AG09319 (cell line): ENCODE results near the gene CDH4.

ENCODE experiments used
- DNase-seq: peaks from one replicate; pipeline ENCODE4 v3.0.0-alpha.2; 2010; ENCODE audit warnings: low read depth; ENCODE audit errors: extremely low read depth
- TF ChIP-seq, protein P1 (sequence below): IDR thresholded peaks from 2 replicates; pipeline ENCODE4 v1.5.1; 2011; ENCODE audit warnings: low read depth, mild to moderate bottlenecking, inconsistent platforms, low read length, moderate library complexity

The CDH4 gene

DNA sequence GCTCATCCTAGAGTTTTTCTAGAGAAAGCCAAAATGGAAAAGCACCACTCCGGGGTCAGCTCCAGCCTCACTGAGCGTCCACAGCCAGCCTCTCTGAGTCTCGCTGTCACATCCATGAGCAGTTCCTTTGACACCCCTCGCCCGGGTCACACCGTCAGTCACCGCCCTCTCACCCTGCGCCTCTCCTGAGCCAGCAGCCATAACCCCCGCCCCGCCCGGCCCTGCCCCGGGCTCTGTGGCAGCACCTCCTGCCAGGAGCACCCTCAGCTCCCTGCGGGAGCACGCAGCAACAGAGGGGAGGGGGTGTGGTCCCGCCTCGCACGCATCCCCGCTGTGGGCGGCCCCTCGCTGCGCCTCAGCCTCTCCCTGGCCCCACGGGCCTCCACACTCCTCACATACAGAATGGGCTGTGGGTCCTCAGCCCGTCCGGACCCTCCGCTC is 545.9 kb downstream of the CDH4 start:
- DNase-seq = no peak
- TF ChIP-seq, protein P1, sequence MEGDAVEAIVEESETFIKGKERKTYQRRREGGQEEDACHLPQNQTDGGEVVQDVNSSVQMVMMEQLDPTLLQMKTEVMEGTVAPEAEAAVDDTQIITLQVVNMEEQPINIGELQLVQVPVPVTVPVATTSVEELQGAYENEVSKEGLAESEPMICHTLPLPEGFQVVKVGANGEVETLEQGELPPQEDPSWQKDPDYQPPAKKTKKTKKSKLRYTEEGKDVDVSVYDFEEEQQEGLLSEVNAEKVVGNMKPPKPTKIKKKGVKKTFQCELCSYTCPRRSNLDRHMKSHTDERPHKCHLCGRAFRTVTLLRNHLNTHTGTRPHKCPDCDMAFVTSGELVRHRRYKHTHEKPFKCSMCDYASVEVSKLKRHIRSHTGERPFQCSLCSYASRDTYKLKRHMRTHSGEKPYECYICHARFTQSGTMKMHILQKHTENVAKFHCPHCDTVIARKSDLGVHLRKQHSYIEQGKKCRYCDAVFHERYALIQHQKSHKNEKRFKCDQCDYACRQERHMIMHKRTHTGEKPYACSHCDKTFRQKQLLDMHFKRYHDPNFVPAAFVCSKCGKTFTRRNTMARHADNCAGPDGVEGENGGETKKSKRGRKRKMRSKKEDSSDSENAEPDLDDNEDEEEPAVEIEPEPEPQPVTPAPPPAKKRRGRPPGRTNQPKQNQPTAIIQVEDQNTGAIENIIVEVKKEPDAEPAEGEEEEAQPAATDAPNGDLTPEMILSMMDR = no peak

- TF ChIP-seq, protein P1 = no peak
- no peak for DNase-seq
These were observed 546.6 kb downstream of the CDH4 start for GRCh38 chr20:61798632-61799031.

- TF ChIP-seq, protein P1 = no peak
These were observed 547.4 kb downstream of the CDH4 start for GRCh38 chr20:61799394-61799923.

DNA sequence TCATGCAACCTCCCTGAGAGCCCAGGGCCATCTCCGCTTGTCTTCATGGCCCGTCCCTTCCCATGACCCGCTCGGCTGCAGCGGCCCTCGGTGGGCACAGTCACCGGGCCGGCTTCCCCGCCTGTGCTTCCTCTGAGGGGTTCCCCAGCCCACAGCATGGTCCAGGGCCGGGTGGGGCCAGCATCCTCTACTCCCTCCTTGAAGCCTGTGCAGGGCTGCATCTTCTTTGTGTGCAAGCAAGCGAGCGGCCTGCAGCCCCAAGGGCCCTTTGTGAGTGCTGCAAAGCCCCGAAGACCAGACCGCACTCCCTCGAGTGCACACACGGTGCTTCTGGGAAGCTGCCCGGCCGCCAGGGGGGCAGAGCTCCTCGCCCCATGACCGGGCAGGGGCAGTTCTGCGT is 547.9 kb downstream of the CDH4 start:
- TF ChIP-seq, protein P1 = no peak
- no peak for DNase-seq

More at GRCh38 chr20:61799394-61799923, 547.4 kb downstream of the CDH4 start:
- DNase-seq = no peak

GRCh38 chr20:61800359-61801064 is 548.5 kb downstream of the CDH4 start:
- TF ChIP-seq, protein P1 = no peak
- no peak for DNase-seq

DNA sequence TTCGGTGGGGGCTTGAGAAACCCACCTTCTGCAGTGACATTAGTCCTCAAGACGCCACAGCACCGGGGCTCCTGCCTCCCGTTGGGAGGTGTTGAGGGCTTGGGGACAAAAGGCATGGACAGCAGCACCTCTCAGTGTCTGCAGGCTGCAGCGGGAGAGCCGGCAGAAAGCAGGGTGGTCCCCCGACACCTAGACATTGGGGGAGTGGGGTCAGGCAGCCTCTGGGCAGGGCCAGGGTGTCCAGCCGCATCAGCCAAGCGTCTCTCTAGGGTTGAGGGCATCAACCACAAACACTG is 549.0 kb downstream of the CDH4 start:
- TF ChIP-seq, protein P1 = no peak
- no peak for DNase-seq

DNA sequence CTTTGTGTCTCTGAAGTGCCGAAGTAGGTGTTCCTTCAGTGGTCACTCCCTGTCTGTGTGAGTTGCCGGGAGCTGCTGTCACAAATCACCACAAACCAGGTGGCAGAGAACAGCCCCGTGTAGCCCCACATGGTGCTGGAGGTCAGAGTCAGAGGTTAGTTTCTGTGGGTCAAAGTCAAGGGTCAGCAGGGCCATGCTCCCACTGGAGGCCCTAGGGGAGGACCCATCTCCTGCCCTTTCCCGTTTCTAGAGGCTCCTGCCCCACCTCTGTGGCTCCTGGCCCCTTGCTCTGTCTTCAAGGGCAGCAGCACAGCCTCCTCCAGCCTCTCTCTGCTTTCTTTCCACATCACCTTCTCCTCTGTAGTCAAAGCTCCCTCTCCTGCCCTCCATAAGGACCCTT is 549.4 kb downstream of the CDH4 start:
- TF ChIP-seq, protein P1 = no peak
- no peak for DNase-seq
